KG1 (cell line): ENCODE data around the gene SDK2.
"Not testable (repeated sequence)": the region's sequence is repeated elsewhere in the genome, so short reads cannot be mapped to it uniquely, and the experiment has no call there.

Experiments used
- DNase-seq: peaks from one replicate; lab custom pipeline; 2025; lab: John Stamatoyannopoulos, UW

Gene SDK2

DNA sequence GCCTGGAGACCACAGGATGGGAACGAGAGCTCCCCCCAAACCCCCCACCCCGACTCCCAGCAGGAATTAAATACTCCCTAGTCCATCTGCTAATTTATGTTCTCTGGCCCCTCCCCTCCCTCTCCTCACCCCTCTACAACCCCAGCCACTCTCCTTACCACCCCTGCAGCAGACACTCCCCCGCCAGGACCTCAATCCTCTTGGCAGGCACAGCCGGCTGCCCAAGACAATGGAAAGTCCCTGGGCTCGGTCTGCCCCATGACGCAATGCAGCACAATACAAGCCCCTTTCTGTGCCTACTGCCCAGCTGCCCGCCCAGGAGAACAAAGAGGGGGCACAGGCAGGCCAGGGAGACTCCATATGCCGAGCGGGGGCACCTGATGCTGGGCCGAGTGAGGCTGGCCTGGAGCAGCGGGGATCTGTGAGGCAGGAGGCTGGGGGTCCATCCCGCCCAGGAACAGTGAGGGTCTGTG, 302.2 kb downstream of the SDK2 start:
- DNase-seq, result no peak

DNA sequence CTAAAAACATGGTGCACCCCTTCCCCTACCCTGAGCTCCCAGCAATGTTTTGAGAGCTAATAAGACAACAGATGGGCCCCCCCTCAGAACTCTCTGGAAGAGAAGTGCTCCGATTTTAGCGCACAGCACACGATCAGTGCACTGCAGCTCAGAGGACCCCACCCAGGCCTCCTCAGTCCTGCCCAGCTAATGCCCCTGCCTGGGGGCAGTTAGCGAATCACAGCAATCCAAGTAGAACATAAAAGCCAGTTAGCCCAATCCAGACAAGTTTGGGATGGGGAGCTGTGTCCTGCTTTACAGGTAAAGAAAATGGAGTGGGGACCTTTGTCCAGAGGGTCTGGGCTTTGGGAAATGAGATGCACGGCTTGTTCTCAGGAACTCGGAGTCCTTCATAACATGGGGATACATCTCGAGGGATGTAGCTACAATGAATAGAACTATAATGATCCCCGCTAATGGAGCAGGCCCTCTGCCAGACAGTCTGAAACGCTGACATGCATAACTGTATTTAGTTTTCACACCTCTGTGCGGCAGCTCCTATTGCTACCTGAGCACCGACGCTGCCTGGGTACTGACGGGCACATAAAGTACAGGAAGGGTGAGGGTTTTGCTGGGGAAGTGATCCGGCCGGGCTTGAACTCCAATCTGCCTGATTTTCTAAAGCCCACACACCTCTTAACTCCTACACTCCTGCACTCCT, 302.7 kb downstream of the SDK2 start:
- no peak for DNase-seq

DNA sequence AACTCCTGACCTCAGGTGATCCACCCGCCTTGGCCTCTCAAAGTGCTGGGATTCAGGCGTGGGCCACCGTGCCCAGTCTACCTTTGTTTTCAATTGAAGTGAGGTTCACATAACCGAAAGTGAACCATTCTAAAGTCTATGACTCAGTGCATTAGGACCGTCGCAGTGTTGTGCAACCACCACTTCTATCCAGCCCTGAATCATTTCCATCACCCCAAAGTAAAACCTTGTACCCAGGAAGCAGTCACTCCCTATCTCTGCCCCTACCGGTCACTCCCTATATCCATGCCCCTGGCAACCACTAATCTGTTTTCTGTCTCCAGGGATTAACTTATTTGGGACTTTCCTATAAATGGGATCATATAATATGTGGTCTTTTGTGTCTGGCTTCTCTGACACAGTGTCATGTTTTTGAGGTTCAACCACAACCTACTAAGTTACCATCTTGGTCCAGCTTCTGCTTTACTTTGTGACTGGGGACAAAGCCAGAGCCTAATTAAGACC, 304.1 kb downstream of the SDK2 start:
- no peak for DNase-seq

DNA sequence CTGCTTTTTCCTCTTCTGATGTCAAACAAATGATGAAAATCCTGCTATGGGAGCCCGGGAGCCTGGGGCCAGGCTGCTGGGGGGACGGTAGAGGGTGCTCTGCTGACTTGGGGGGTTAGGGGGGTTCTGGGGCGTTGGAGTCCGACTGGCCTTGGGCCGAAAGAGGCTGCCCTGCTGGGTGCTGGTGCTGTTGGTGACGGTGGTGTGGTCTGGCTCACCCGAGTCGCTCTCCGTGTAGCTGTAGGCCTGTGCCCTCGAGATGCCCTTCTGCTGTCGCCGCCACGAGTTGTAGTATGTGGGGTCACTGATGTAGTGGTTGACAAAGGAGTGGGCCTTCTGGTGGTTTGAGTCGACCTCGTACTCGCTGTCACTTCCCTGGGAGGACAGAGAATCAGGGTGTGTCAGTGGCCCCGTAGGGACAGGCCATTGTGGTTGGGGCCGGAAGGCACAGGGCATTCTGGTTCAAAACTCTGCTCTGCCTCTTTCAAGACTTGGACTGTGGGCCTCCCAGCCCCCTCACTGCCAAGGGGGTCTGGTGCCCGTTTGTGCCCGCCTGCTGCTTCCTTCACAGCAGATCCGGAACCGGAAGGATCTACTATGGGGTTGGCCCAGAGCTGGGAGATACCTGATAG, 305.6 kb downstream of the SDK2 start:
- no peak for DNase-seq

DNA sequence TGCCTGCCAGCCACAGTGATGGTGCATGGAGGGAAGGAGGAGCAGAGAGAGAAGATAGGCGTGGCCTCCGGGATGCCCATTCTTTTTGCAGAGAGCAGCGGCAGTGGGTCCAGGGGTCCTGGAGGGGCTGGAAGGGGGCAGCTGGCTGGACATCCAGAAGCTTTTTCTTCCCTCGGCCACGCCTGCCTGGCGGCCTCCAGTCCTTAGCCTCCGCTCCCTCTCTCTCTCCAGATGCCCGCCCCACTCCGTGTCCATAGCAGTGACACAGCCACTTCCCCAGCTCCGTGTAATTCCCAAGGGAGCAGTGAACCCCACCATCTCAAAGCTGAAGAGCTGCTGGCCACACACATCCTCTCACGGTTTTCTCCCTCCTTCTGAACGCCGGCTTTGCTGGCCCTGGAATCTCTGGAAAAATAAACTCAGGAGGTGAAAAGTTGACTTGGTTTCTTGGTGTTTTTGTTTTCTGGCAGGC, 306.2 kb downstream of the SDK2 start:
- DNase-seq, result no peak

DNA sequence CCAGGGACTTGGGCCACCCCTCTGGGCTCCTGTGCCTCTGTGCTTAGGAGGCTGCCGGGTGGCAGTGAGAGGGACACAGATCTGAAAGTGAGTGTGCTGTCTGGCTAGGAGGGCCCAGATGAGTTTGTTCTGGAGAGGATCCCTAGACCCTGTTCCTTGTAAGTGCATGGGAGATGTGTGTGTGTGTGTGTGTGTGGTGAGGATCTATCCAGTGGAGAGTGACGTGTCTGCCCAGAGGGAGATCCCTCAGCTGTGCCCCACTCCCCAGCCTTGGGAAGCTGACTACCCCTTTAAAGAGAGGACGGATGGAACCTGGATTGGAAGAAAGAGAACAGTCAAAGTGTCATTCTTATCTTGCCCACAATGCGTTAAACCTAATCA, 306.9 kb downstream of the SDK2 start:
- DNase-seq, result no peak

DNA sequence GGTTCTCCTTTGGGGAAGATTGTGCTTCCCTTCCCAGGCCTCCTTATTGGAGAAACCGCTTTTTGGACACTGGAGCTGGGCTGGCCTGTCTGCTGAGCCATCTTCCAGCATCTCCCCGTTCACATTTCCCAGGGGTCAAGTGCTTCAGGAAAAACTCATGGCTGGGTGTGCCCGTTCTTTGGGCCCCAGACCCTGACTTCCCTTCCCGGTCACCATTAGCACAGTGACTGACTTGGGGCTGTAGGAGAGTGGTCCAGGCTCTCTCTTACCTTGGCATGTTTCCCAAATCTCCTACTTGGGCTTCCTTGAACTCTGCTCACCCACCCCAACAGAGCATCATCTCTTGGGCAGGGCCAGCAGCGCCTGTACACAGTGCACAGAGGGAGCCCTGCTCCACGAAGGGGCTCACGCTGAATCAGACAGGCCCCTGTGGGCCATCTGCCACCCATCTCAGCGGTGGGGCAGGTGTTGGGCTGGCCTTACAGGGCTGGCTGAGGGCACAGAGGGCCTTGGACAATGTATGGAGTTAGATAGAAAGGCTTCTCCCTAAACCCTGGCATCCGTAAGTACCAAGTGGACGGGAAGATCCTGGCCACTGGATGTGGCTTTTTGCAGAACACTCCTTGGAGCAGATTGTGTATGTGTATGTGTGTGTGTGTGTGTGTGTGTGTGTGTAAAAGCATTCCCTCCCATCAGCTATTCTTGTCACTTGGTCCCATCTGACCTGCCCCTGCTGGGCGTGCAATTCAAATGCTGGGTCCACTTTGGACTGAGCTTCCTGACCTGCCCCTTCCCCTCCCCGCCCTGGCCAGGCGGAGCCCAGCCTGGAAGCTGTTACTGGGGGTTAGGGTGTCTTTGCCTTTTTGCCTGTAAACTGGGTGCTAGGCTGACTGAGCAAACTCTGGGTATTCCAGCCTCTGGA, 307.6 kb downstream of the SDK2 start:
- no peak for DNase-seq

DNA sequence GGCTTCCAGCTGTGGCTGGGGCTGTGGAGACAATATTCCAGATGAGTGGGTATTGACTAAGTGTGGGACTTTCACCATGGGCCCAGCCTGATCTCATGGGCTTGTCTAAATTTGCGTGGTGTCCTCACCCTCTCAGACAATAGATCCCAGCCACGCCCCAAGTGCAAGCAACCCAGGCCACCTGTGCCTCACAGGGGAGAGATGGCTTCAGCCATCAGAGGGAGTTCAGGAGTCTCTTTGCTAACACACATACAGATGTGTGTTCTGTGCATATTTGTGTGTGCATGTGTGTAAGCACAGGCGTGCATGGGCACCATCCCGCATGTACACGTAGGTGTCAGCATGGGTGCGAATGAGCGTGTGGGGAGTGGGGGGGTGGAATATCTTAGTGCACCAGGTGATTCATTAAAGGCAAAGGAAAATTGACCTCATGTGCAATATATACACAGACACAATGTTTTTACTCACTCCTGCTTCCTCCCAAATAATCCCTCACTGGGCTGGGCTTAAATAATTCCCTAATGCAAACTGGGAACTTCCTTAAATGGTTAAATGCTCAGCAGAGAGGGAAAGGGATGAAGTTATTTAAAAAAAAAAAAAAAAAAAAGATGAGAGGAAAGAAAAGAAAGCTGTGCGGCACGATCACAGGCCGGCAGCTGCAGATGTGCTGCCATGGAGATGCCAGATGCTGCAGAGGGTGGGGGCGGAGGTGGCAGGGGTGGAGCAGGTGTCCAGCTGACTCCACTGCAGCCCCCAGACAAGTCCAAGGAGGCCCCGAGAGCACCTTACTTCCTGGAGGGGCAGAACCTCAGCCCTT, 308.4 kb downstream of the SDK2 start:
- DNase-seq, result no peak

DNA sequence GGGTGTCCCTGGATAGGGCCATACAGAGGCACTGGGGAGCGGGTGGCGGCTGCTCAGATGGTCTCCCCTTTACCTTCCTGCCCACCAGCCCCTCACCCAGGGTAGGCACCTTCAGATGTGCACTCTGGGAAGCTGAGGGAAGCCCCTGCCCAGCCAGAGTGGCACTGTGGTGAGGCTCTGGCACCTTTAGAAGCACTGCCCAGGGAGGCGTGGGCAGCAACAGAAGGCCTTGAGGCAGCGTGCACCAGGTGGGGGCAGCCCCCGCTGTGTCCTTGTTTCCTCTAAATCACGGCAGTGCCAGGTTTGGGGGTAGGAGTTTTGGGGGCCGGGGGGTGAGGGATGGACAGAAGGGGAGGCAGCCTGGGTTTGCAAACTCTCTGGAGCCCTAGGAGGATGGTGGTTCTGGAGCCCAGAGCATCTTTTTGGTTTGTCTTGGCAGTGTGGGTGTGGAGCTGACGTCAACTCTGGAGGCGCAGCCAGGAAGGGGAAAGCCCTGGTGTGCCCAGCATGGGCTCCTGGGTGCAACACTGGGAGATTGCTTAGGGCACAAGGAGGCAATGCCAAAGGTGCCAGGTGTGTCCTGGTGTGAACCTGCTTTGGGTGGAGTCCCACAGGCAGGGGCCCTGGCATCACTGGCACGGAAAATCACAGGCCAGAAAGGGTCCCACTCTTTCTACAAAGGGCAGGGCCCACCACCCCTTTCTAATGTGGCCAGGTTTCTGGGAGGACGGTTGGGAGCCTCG, 309.3 kb downstream of the SDK2 start:
- no peak for DNase-seq

DNA sequence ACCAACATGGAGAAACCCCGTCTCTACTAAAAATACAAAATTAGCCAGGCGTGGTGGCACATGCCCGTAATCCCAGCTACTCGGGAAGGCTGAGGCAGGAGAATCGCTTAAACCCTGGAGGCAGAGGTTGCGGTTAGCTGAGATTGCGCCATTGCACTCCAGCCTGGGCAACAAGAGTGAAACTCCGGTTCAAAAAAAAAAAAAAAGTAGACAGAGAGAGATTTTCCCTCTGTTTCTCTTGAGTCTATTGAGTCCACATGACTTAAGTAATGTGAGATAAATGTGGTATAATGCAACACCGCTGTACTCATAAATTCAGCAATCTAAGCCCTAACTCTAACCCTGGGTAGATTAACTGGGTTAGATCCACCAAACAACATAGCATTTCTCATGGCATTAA, 310.8 kb downstream of the SDK2 start:
- DNase-seq, result not testable (repeated sequence)

DNA sequence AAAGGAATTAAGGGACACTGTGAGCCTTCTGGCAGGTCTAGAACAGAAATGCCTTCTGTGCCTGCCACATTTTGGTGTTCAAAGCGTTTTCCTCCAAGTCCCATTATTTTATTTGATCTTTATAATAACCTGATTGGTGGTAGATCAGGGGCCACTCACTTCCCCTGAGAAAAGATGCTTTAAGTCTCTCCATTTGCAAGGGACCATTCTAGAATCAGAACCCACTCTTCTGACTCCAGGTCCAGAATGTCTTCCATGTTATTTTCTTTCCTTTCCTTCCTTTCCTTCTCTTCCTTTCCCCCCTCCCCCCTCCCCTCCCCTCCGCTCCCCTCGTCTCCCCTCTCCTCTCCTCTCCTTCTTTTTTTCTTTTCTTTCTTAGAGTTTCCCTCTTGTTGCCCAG, 313.2 kb downstream of the SDK2 start:
- DNase-seq, result no peak

DNA sequence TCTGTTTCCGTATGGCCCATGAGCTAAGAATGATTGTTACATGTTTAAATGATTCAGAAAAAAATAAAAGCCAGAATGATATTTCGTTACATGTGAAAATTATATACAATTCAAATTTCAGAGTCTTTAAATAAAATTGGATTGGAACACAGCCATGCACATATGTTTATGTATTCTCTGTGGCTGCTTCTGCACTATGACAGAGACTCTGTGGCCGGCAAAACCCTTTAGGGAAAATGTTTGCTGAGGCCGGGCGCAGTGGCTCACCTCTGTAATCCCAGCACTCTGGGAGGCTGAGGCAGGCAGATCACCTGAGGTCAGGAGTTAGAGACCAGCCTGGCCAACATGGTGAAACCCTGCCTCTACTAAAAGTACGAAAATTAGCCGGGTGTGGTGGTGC, 316.6 kb downstream of the SDK2 start:
- DNase-seq, result no peak

DNA sequence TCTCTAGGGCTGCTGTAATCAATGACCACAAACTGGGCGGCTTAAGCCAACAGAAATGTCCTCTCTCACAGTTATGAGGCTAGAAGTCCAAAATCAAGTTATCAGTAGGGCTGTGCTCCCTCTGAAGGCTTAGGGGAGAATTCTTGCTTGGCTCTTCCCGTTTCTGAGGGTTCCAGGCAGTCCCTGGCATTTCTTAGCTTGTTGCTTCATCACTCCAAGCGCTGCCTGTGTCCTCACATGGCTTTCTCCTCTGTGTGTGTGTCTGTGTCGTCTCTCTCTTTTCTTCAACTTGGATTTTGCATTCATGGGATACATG, 318.8 kb downstream of the SDK2 start:
- DNase-seq, result no peak

DNA sequence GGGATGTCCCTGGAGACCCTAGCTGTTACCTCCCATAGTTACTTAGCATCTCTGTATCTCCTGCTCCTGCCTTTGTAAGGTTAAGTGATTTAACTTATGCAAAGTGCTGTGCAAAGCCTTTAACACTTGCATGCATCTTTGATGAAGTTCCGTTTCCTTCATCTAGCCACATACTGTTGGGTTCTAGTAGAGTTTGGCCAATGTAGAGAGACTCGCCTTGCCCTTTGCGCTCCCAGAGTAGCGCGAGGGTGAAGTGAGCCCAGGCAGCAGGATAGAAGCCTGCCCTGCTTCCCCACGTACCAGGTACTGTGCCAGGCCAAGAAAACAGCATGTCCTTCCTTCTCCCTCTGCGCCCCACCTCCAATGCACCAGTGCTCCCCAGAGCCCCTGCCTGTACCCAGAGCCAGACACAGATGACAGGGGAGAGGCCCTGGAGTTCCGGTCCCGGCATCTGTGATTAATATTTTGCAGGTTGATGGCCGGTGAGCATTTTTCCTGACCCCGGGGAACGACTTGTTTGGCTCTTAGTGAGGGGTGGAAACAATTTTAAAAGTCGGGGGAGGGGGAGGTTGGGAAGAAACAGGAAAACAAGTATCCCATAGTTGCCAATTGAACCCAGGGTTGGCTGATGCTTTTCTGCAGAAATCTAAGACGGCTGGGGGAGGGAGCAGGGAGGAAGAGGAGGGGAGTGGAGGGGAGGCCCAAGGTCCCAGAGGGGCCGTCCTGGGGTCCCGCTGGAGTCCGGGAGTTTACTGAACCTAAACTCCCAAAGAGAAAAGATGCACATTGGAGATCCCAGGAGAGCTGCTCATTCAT, 319.3 kb downstream of the SDK2 start:
- DNase-seq, result no peak

DNA sequence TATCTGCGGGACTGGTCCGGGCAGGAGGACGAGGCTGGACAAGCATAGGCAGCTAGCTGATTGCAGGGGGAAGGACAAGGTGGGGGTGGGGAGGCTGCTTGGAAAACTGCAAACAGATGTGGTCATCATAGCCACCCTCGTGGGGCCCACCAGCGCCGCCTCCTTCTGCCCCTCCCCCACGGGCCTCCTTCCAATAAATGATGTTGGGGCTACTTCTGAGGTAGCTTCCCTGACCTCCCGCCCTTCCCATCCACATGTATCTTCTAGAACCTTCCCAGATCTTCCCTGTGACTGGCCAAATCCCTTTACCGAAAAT, 320.1 kb downstream of the SDK2 start:
- no peak for DNase-seq

DNA sequence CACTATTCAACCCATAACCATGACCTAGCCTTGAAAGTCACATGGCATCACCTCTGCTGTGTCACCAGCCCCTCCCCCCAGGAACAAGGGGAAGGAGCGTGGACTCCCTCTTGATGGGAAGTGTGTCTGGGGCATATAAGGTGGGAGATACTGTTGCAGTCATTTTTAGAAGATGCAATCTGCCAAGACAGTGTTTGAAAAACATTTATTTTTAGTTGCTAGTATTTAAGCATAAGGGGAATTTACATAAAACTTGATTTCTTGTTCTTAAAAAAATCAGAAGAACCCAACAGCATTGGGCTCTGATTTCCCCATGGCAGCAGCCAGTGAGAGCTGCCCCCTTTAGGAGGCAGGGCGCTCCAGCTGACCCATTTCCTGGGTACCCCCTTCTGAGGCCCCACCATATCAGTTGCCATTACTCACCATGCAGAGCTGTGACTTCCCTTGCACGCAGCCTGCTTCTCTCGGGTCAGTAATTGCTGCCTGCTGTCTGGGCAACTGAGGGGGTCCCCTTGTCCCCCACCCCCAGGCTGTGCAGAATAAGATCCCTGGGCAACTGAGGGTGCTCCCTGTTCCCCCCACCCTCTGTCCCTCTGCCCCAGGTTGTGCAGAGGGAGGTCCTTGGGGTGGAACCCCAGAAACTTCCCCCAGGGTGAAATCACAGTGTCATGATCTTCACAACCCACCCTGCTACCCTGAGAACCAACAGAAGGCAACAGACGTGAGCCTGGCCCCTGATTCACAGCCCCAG, 320.7 kb downstream of the SDK2 start:
- no peak for DNase-seq

DNA sequence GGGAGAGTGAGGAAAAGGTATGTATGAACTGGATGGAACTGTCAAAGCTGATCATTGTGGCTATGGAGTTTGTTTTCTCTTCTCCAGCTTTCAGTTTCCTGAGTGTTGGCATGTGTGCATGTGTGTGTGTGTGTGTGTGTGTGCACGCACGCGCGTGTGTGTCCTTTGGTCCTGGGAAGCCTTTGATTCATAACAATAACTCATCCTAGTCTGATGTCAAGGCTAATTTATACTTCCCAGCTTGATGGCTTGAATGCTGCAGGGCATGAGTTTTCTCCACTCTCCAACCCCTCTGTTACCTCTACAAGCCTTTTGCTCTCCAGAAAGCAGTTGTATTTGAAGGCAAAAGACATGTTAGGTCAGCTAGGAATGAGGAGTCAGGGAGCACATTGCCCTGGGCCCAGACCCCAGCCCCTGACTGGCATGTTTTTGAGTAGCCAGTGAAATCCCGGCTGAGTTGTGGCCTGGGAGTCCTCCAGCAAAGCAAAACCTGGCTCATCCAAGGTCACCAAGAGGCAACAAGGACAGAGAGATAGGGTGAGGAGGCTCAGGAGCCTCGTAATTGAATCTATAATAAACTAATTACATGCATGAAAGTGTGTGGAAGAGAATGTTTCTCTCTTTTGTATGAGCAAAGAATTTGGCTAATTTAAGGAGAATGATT, 323.5 kb downstream of the SDK2 start:
- DNase-seq, result no peak

DNA sequence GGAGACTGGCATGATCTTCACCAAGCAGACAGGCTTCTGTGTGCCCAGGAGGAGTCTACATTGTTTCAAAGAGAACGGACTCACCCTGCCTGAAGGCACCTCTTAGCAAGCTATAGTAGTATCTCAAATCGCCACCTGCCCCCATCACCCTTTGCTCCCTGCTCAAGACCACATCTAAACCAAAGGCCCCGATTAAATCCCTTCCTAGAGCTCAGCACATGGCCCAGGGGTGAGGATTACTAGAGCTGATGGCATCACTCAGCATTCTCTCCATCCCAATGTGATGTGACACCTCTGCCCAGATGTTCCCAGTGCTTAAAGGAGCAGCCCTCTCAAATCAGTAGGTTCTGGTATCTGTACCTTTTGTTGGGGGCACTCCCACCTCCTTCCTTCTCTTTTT, 324.5 kb downstream of the SDK2 start:
- no peak for DNase-seq

DNA sequence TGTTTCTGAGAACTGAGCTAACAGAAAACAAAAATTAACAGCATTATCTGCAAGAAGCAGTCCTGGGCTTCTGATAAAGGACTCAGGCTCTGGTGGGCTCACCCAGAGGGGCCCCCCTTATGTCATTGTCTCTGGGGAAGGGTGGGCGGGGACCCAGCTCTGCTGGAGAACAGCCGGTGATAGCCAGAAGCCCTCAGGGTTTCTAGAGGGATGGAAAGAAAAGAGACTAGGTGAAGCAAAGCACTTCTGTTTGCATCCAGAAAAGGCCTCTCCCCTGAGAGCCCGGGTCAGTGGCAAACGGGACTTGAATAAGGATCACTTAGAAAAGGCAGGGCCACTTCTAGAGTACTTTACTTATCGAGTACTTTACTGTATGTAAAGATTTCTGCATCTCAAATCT, 325.4 kb downstream of the SDK2 start:
- no peak for DNase-seq
